Esophagus squamous epithelium (tissue), 5 donors: ENCODE results near the gene GOLGA1. TPM values are rescaled to one million over a fixed set of nuclear protein-coding genes. Genes with fewer than 3 reads are reported as not detected.

Source experiments
- DNase-seq: peaks from one replicate; lab custom pipeline; 2025; lab: John Stamatoyannopoulos, UW
- H3K27ac ChIP-seq, 4 donors: fragments of 200-600 bp; sonication (generic); one replicate each; pipeline ENCODE4 v1.5.1; 2016 to 2019; ENCODE audit warnings: mild to moderate bottlenecking in 1 of 4
- H3K27me3 ChIP-seq, 4 donors: fragments of 200-600 bp; sonication (generic); 1 replicate in 3 of 4; 2 replicates in 1 of 4; pipeline versions ENCODE4 v1.5.1 to v1.6.0; 2017 to 2021; ENCODE audit warnings: antibody characterized with exemption in 1 of 4
- H3K36me3 ChIP-seq, 3 donors: fragments of 200-600 bp; sonication (generic); one replicate each; pipeline ENCODE4 v1.5.1; 2016 to 2019
- H3K4me1 ChIP-seq, 3 donors: fragments of 200-600 bp; sonication (generic); one replicate each; pipeline ENCODE4 v1.5.1; 2017 to 2019
- H3K4me3 ChIP-seq, 4 donors: fragments of 200-600 bp; sonication (generic); 1 replicate in 3 of 4; 2 replicates in 1 of 4; pipeline ENCODE4 v1.5.1; 2016 to 2019; ENCODE audit warnings: mild to moderate bottlenecking in 2 of 4, moderate library complexity in 1 of 4
- H3K9me3 ChIP-seq, 3 donors: fragments of 200-600 bp; sonication (generic); one replicate each; pipeline ENCODE4 v1.5.1; 2016 to 2019
- CTCF ChIP-seq, 6 experiments: fragments of 450-650 bp in 4 of 6; fragments of 200-600 bp in 2 of 6; sonication (generic) in 2 of 6; IDR thresholded peaks; one replicate each; pipeline ENCODE4 v1.5.1; 2016 to 2019; ENCODE audit warnings: antibody characterized with exemption in 6 of 6, mild to moderate bottlenecking in 4 of 6, moderate library complexity in 4 of 6
- POLR2A ChIP-seq, 4 donors: fragments of 450-650 bp; IDR thresholded peaks; one replicate each; pipeline ENCODE4 v1.6.1; 2017; ENCODE audit warnings: antibody characterized with exemption in 4 of 4, mild to moderate bottlenecking in 4 of 4, moderate library complexity in 3 of 4
- WGBS, 2 donors: methylation state at CpG; one replicate each; pipeline ENCODE4 v1.1.5; 2018; 5-methylcytosine and 5-hydroxymethylcytosine counted together
- intact Hi-C: fragments of 100-400 bp; cut with DNase I; formaldehyde crosslinking; loops from one replicate; pipeline ENCODE4 v1.15.0; 2022
- total RNA-seq, 4 donors: library from RNA; depleted of rRNA; stranded (reverse); fragments of >200 nt; gene quantifications; one replicate each; pipeline ENCODE4 v1.1.0, GENCODE V29; 2016
- donor health status: DM: yes; HTN: yes; CAD: no.

The GOLGA1 gene
- total RNA-seq, 4 donors from 2014 or later, result 11.9 to 18.8 (median 14.8) TPM

GRCh38 chr9:124908098-124908497, 32.8 kb downstream of the GOLGA1 start:
- peaks cover 0 to 99% (median 11%) of the 10 kb centered on the region in 3 donors for H3K36me3 ChIP-seq
- WGBS, 2 donors, result 73 to 92% methylated on average over 2 of the region's 2 CpGs
- intact Hi-C loops, result no loop called here

GRCh38 chr9:124906966-124907365, 33.9 kb downstream of the GOLGA1 start:
- DNase-seq, result no peak
- H3K9me3 ChIP-seq, result no peaks in the 10 kb centered on the region
- H3K4me1 ChIP-seq, result no peaks in the 10 kb centered on the region
- H3K27ac ChIP-seq, result no peak overlapping the region
- no peak overlapping the region for H3K4me3 ChIP-seq
- TF ChIP-seq CTCF (IDR thresholded peaks at IDR 0.05), result no peak
- no peak for TF ChIP-seq POLR2A (IDR thresholded peaks at IDR 0.05)
- peaks cover 0 to 96% (median 11%) of the 10 kb centered on the region in 3 donors for H3K36me3 ChIP-seq
- intact Hi-C loops, result no loop called here
- H3K27me3 ChIP-seq, result no peaks in the 10 kb centered on the region
- 82 to 86% methylated on average over 1 of the region's 1 CpG for WGBS, 2 donors

More at GRCh38 chr9:124908098-124908497, 32.8 kb downstream of the GOLGA1 start:
- no peak for DNase-seq
- no peaks in the 10 kb centered on the region for H3K9me3 ChIP-seq
- no peak overlapping the region for H3K27ac ChIP-seq
- H3K4me3 ChIP-seq, result no peak overlapping the region
- TF ChIP-seq POLR2A (IDR thresholded peaks at IDR 0.05), result no peak
- no peak for TF ChIP-seq CTCF (IDR thresholded peaks at IDR 0.05)
- H3K27me3 ChIP-seq, result no peaks in the 10 kb centered on the region
- H3K4me1 ChIP-seq, result no peaks in the 10 kb centered on the region

DNA sequence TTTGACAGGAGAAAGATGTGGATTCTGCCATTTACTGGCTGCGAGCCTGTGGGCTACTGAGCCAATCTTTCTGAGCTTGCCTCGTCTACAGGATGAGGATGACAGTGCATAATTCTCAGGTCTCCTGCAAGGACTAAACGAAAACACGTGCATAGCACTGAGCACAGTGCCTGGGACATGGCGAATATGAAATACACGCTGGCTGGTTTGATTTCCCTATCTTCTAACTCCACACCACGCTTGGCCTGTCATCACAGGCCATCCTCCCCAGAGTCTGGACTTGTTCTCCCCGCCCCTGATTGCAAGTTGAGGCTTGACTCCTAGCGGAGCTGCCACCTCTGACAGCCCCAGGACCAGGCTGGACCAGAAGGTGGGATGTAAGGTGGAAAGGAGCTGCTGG, 41.0 kb downstream of the GOLGA1 start:
- Histone ChIP-seq H3K4me1 (peaks cover 0 to 11% (median 0%) of the 10 kb centered on the region in 3 donors), H3K4me3 (no peak overlapping the region), H3K36me3 (peaks cover 12 to 80% (median 15%) of the 10 kb centered on the region in 3 donors), H3K9me3 (no peaks in the 10 kb centered on the region), H3K27me3 (no peaks in the 10 kb centered on the region), H3K27ac (no peak overlapping the region)
- DNase-seq, result no peak
- TF ChIP-seq POLR2A (IDR thresholded peaks at IDR 0.05), result no peak
- TF ChIP-seq CTCF (IDR thresholded peaks at IDR 0.05), result no peak
- intact Hi-C loops, result no loop called here
- 70 to 81% methylated on average over 9 of the region's 9 CpGs for WGBS, 2 donors

GRCh38 chr9:124897570-124898460, 43.1 kb downstream of the GOLGA1 start:
- Histone ChIP-seq H3K4me3 (no peak overlapping the region), H3K27ac (no peak overlapping the region), H3K27me3 (no peaks in the 10 kb centered on the region), H3K4me1 (peaks cover 0 to 11% (median 0%) of the 10 kb centered on the region in 3 donors), H3K9me3 (no peaks in the 10 kb centered on the region), H3K36me3 (peaks cover 12 to 78% (median 25%) of the 10 kb centered on the region in 3 donors)
- no peak for DNase-seq
- TF ChIP-seq POLR2A (IDR thresholded peaks at IDR 0.05) (no peak), CTCF (IDR thresholded peaks at IDR 0.05) (no peak)
- 91 to 96% methylated on average over 6 of the region's 6 CpGs for WGBS, 2 donors
- intact Hi-C loops, result no loop called here

DNA sequence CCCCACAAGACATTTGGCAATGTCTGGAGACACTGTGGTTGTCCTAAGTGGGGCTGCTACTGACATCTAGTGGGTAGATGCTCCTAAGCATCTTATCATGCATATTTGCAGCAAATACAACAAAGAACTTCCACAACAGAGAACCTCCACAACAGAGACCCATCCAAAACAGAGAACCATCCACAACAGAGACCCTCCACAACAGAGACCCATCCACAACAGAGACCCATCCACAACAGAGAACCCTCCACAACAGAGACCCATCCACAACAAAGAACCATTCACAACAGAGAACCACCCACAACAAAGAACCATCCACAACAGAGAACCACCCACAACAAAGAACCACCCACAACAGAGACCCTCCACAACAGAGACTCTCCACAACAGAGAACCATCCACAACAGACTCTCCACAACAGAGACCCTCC, 46.1 kb downstream of the GOLGA1 start:
- Histone ChIP-seq H3K4me3 (no peak overlapping the region), H3K4me1 (peaks cover 0 to 2% (median 0%) of the 10 kb centered on the region in 3 donors), H3K9me3 (no peaks in the 10 kb centered on the region), H3K27ac (no peak overlapping the region), H3K36me3 (peaks cover 9 to 93% (median 39%) of the 10 kb centered on the region in 3 donors), H3K27me3 (no peaks in the 10 kb centered on the region)
- no peak for DNase-seq
- intact Hi-C loops, result no loop called here
- no peak for TF ChIP-seq POLR2A (IDR thresholded peaks at IDR 0.05)
- peak in 5 of 6 experiments; percentile 17 to 52 (median 22) for TF ChIP-seq CTCF (IDR thresholded peaks at IDR 0.05)
